HG02588 (cell line): Measurements from ENCODE around the gene DDX56.

Experiments
- ATAC-seq: cut with Tn5 transposase; IDR thresholded peaks from one replicate; pipeline ENCODE4 v1.9.1; 2021; ENCODE audit warnings: mild to moderate bottlenecking, moderate library complexity; ENCODE audit not compliant: unreplicated experiment

DDX56 gene

DNA sequence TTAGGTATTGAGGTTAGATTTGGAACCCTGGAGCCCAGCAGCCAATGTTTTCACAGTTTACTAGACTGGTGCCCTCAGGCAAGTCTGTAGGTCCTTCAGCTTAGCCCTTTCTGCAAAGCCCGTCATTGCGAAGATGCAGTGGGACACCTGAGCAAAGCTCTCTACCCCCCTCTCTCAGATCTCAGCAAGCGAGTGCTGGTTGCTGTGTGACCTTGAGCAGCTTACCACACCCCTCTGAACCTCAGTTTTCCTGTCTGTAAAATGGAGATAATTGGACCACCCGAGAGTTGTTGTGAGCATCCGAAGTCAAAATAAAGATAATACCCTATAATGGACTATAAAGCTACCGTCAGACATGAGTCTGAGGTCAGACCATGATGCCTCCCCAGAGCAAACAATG, 36.3 kb downstream of the DDX56 start:
- no peak for ATAC-seq

DNA sequence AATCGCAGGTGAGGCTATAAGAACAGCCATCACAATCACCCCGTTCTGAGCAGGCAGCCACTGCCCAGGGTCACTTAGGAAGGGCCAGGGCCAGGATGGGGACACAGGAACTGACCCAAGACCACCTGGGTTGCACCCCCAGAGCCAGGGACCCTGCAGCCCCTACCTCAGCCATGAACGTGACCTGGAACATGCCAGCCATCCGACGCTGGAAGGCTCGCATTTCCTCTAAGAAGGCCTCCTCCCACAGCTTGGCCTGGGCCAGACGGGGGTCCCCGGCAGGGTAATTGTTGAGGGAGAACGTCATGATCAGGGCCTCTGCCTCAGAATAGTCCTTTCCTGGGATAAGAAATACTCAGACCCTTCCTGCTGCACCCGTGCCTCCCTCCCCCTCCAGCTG, 37.6 kb downstream of the DDX56 start:
- no peak for ATAC-seq

DNA sequence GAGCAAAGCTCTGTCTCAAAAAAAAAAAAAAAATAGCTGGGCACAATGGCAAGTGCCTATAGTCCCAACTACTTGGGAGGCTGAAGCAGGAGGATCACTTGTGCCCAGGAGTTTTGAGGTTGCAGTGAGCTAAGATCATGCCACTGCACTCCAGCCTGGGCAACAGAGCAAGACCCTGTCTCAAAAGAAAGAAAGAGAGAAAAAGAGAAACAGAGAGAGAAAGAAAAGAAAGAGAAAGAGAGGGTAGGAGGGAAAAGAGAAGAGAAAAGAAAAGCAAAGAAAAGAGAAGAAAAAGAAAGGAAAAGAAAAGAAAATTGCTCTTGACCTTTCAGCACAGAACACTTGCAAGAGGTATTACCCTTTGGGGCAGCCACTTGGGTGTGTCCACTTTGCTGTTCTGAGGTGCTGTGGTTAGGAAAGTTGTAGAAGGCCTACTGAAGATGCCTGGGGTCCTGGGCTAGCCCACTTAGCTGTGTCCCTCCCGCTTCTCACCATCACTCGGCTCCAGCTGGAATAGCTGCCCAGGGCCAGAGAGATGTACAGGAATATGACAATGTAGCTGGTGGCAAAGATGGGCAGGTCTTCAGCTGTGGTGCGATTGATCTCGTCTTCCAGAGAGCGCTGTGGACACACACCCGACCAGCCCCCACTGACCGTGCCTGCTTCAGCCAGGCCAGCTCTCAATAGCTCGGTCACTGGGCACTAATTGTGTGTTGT, 38.2 kb downstream of the DDX56 start:
- no peak for ATAC-seq

DNA sequence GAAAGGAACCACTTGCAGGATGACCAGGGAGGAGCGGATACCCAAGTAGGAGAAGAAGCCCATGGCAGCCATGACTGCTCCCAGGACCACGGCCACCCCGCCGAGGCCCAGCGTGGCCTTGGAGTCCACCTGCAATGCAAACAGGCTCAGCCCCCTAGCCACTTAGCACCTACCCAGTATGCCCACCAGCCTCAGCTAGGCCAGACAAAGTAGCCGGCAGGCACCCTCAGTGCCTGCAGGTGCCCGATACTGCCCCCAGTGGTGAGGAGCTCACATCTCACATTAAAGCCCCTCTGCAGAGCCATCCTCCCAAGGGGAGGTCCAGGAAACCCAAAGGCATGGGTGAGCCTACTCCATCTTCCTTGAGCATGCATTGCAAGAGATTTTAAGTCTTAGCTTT, 39.2 kb downstream of the DDX56 start:
- ATAC-seq: no peak

DNA sequence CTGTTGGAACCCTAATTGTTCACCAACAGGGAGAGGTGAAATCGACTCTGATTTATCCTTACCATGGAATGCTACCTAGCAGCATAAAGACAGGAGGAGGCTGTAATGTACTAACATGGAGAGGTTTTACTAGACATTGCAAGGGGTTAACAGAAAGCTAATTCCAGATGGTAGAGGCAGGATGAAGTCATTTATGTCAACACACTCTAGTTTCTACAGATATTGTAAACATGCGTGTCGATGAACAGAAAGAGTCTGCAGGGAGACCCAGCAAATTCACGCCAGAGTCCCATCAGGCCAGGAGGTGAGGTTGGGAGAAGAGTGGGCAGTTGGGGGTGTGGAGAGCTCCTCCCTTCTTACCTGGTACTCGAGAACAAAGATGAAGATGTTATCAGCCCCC, 39.6 kb downstream of the DDX56 start:
- no peak for ATAC-seq

DNA sequence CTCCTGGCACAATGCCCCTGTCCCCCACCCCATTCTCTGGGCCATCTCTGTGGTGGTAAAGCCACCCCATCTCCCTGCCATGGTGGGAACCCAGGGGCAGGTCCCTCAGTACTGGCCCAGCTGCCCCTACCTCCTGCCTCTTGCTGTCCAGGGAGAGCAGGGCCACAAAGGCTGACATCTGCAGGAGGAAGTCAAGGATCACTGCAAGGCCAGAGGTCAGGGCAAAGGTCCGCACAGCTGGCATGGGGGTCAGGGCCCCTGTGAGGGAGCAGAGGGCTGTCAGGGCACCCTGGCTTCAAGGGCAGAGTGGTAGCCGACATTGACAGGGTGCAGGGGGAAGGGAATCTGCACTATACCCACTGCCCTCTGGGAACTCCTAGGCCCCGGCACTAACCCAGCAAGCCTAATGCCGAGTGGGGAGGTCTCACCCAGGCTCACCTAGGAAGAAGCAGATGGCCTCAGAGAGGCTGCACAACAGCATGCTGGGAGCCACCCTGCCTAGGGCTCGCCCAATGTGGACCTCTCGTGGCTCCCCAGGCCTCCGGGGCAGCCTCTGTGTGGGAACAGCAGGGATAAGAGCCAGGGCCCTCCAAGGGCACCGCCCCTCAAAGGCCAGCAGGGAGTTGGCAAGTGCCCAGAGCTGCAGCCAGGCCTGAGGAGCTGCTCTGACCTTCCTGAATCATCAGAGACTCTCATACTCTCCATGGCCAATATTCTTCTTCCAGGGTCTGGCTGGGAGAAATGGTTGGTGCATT, 40.2 kb downstream of the DDX56 start:
- no peak for ATAC-seq

DNA sequence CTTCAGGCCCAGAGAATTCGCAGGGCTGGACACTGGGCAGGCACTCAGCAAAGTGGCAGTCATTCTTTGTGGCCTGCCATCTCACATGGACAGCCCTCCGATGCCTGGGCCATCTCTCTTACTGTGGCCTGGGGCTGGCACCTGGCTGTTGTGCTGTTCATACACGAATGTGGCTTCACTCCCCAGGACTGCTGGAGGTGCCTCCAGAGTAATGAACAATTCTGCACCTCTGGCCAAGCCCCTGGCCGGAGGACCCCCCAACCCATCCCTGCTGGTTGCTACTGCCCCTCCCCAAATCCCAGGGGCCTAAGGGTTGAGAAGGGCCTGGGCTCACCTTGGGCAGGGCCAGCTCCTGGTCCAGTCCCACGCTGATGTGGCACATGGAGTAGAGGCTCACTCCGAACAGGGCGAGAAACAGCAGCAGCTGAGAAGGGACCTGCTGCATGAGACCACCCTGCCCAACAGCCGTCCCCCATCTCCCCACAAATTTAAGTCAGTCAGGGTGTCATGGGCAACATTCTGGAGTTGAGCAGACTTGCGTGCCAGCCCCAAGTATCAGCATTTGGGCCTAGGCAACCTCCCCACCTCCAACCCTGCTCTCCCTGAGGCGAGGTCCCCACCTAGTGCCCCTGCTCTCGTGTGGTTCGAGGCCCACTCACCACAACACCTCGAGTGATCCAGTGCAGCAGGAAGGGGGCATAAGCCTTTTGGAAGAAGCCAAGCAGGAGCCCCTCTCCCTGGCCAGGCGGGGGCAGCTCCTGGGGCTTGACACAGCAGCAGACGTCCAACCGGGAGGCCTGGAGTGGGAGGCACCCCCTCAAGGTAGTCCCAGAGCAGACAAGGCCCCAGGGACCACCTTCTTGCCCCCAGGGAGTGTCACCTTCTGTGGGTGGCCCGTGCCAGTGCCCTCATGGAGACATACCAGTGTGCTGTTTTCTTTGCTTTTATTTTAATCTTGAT, 42.0 kb downstream of the DDX56 start:
- no peak for ATAC-seq

DNA sequence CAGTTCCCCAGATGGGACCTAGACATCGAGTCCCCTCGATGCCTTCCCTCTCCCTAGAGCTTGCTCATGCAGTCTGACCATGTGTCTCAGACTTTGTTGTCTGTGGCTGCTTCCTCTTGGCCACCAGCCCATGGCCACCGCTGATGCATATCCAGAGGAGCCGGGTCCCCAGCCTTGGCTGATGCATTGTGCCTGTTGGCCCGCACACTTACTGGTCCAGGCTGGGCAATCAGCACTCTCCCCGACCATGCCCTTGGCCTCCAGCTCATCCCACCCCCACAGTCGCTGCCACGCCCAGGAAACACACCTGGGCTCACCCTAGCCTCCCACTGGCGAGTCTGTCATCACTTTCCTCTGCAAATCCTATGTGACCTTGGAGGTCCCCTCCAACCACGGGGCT, 42.7 kb downstream of the DDX56 start:
- no peak for ATAC-seq

DNA sequence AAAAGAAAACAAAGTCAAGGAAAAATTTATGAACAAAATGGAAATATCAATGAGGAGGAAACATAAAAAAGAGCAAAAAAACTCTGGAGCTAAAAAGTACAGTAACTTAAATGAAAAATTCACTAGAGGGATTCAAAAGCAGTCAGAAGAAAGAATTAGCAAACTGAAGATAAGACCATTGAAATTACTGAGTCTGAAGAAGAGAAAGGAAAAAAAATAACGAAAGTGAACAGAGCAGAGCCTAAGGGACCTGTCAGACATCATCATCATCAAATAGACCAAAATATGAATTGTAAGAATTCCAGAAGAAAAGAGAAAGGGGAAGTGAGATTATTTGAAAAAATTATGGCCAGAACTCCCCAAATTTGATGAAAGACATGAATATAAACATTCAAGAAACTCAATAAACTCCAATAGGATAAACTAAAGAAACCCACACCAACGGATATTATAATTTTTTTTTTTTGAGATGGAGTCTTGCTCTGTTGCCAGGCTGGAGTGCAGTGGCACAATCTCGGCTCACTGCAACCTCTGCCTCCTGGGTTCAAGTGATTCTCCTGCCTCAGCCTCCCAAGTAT, 48.8 kb downstream of the DDX56 start:
- ATAC-seq: no peak

DNA sequence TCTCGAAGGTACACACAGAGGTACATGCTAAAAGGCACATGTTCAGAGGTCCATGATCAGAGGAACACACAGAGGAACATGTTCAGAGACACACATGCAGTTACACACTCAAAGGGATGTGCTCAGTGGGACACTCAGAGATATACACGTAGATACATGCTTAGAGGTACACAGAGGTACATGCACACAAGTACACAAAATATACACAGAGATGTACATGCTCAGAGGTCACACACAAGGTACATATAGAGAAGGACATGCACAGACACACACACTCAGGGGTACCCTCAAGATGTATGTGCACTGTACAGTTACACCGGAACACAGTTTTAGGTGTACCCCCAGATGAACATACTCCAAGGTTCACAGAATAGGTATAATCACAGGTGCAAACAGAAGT, 51.4 kb downstream of the DDX56 start:
- no peak for ATAC-seq

DNA sequence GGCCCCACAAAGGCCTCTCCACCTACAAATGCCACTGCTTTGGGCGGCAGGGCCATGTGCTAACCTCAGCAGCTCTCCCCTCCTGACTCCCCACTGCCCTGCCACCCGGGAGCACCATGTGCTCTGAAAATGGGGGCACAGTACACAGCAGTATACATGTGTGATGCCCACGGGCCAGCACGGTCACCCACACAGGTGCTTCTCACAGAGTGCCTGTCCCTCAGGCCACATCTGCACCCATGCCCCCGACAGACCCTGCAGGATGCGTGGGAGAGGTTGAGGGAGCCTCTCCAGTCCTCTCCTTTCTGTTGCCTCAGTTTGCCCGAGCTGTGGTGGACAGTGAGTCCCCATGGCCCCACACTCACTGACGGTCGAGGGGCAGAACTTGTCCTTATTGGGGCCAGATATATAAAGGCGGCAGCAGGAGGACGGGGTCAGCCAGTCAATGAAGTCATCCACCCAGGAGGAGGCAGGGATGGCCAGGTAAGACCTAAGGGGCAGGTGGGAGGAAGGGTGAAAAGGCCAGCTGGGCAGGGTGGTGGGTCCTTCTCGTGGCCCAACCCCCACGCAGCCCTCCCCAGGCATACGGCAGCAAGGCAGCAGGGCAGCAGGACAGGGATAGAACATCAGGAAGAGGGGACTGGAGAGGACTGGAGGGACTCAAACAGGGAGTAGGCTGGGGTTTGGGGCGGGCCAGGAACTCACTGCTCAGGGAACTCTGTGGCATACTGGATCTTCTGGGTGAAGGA, 52.2 kb downstream of the DDX56 start:
- ATAC-seq: no peak

DNA sequence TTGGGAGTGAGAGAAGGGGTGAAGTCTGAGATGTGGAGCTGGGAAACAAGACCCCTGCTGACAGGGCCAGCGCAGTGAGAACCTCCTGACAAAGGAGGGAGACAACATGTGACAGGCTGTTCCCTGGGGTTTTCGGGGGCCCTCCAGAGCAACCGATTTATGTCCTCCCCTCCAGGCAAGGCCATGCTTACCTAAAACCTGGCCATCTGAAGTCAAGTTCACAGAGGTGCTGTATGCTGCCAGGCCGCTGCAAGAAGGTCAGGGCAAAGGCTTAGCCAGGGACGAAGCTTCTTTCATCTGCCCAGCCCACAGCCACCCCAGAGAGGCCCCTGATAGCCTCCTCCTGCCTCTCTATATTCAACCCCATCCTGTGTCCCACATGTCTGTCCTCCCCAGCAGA, 53.1 kb downstream of the DDX56 start:
- no peak for ATAC-seq

DNA sequence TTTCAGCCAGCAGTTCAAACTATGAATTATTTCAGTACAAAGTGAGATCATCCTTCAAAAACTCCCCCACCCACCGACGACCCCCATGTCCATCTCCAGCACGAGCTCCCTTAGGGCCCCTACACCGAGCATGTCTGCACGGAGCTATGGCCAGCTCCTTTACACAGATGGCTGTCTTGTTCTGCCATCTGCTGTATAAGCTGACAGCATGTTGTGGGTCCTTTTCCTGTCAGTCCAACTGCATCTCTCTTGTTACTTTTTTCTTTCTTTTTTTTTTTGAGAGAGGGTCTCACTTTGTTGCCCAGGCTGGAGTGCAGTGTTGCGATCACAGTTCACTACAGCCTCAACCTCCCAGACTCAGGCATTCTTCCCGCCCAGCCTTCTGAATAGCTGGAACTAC, 54.2 kb downstream of the DDX56 start:
- ATAC-seq: no peak

DNA sequence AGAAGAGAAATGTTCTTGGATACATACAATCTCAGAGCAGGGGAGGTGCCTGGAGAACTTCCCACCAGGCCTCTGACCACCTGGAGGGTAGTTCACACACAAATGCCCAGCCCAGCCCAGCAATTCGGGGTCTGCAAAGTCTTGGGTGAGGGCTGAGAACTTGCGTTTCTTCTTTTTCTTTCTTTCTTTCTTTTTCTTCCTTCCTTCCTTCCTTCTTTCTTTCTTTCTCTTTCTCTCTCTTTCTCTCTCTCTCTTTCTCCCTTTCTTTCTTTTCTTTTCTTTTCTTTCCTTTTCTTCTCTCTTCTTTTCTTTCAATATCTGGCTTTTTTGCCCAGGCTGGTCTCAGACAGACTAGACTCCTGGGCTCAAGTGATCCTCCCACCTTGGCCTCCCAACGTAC, 54.9 kb downstream of the DDX56 start:
- no peak for ATAC-seq

DNA sequence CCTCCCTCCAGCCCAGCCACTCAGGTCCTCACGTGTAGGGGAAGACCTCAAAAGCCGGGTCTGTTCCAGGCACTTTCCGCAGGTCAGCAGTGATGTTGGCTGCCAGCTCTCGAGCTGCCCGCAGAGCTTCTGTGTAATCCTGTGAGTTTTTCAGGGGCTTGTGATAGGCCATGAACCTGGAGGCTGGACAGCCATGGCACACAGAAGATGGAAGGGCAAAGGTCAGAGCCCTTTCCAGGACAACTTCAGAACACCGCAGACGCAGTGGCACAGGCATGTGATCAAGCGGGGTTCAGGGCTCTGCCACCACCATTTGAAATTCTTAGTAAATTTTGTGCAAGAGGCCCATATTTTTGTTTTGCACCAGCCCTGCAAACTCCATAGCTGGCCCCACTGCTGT, 56.5 kb downstream of the DDX56 start:
- ATAC-seq: no peak
